Epithelial cell of esophagus (primary cell): ENCODE measurements around the gene C15orf39.

Experiments
- DNase-seq: peaks from one replicate; pipeline ENCODE4 v3.0.0; 2010; ENCODE audit warnings: low read depth
- H3K4me3 ChIP-seq: 2 replicates; pipeline ENCODE4 v1.5.1; 2011; ENCODE audit warnings: mild to moderate bottlenecking, low read length, control low read depth
- TF ChIP-seq, protein P1 (sequence below): IDR thresholded peaks from 2 replicates; pipeline ENCODE4 v1.5.1; 2011; ENCODE audit warnings: low read depth, mild to moderate bottlenecking, low read length, control low read depth, inconsistent platforms; ENCODE audit not compliant: insufficient read depth; ENCODE audit errors: missing control alignments

C15orf39 gene

DNA sequence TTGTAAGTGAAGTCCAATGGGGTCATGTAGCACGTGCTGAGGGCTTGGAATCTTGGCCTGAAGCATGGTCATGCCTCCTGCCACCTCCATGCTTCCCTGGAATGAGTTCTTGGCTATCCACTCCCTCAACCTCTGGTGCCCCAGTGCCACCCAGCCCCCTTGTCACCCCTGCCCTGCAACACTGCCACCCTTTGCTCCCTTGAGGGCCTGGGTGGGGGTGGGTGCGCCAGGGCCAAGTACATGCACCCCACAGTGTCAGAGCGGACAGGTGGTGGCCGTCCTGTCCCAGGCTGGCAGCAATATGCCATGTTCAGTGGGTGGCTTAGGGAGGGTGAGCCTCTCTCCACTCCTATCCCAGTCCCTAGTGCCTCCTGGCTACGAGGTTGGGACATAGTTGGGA is 27.6 kb upstream of the C15orf39 start:
- TF ChIP-seq, protein P1, sequence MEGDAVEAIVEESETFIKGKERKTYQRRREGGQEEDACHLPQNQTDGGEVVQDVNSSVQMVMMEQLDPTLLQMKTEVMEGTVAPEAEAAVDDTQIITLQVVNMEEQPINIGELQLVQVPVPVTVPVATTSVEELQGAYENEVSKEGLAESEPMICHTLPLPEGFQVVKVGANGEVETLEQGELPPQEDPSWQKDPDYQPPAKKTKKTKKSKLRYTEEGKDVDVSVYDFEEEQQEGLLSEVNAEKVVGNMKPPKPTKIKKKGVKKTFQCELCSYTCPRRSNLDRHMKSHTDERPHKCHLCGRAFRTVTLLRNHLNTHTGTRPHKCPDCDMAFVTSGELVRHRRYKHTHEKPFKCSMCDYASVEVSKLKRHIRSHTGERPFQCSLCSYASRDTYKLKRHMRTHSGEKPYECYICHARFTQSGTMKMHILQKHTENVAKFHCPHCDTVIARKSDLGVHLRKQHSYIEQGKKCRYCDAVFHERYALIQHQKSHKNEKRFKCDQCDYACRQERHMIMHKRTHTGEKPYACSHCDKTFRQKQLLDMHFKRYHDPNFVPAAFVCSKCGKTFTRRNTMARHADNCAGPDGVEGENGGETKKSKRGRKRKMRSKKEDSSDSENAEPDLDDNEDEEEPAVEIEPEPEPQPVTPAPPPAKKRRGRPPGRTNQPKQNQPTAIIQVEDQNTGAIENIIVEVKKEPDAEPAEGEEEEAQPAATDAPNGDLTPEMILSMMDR, result no peak
- no peak for DNase-seq
- no peak overlapping the region for H3K4me3 ChIP-seq

DNA sequence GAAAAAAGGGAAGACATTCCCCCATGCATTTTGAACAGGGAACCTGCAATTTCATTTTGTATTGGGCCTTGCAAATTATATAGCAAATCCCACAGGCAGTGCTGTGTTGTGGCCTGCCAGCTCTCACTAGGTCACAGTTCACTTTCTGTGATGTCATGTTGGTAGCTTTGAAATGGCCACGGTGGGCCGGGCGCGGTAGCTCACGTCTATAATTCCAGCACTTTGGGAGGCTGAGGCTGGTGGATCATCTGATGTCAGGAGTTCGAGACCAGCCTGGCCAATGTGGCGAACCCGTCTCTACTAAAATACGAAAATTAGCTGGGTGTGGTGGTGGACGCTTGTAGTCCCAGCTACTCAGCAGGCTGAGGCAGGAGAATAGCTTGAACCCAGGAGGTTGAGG is 27.0 kb upstream of the C15orf39 start:
- TF ChIP-seq, protein P1, result no peak
- no peak for DNase-seq

DNA sequence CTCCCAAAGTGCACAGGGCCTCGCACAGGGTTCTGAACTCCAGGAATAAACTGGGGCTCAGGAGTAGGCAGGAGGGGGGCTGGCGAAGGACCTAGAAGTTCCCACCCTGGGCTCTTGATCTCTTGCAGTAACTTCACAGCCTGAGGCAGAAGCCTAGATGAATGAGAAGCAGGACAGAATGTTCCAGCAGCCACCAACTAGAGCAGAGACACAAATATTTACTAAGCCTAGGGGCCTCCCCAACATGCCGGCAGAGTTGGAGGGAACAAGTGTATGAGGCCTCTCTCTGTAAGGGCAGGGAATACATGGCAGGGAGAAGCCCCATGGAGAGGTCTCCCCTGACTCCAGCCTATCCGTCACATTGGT is 25.3 kb upstream of the C15orf39 start:
- TF ChIP-seq, protein P1, result no peak
- no peak for DNase-seq
- H3K4me3 ChIP-seq, result no peak overlapping the region

More for the DNA sequence above, 27.0 kb upstream of the C15orf39 start:
- no peak overlapping the region for H3K4me3 ChIP-seq

DNA sequence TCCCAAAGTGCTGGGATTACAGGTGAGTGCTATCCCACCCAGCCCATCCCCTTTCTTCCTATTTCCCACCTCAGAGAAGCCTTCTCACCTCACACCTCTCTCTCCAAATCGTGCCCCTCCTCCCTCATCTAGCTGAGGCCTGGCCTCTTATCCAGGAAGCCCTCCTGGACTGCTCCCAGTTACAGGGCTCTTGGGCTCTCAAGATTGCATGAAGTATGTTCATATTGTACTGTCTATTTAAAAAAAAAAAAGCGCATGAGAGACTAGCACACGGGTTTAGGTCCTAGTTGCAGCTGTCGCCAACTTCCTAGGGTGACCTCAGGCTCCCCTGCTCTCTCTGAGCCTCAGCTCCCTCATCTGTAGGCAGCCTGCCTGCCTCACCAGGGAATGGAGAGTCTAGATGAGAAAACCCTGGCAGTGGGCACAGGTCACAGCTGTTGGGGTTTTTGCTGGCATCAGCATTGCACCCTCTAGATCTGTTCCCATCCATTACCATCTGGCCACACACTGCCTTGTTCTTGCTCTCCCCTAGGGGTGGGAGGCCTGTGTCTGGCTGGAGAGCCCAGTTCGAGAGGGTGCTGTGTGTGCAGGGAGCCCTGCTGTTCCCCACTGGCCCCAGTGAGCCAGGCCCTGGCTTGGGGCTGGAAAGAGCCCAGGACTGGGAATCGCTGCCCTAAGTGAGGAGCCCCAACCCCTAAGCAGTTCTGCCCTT is 24.2 kb upstream of the C15orf39 start:
- no peak overlapping the region for H3K4me3 ChIP-seq
- no peak for DNase-seq
- TF ChIP-seq, protein P1, result no peak

DNA sequence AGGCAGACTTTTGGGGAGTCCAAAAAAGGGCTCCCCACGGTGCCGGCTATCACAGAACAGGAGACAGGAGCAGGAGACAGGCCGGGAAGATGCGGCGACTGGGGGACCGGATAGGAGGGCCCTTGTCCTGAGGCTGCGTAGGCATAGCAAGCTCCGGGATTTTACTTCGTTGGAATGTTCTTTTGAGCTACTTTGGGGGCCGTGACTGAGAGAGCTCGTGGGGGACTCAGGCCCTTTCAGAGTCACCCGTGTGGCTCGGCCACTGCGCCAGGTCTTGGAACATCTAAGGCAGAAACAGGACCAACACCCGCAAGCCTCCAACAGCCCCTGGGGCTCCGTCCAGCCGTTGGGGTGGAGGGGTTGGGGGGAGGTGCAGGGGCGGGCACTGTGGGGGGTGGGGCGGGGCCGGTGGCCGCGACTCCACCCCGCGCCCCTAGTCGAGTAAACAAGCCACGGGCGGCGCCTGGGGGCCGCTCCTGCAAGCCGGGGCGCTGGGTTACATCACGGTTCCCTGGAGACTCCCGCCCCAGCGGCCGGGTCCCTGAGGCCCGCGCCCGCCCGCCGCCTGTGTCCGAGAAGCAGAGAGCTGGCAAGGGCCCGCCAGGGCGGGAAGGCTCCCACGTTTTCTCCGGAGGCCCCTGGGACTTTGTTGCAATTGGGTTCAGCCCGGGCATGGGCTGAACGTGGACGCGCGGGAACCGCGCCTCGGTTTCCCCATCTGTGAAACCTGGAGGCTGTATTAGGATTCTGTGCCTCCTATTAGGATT is 23.3 kb upstream of the C15orf39 start:
- no peak overlapping the region for H3K4me3 ChIP-seq
- TF ChIP-seq, protein P1, result no peak
- no peak for DNase-seq

DNA sequence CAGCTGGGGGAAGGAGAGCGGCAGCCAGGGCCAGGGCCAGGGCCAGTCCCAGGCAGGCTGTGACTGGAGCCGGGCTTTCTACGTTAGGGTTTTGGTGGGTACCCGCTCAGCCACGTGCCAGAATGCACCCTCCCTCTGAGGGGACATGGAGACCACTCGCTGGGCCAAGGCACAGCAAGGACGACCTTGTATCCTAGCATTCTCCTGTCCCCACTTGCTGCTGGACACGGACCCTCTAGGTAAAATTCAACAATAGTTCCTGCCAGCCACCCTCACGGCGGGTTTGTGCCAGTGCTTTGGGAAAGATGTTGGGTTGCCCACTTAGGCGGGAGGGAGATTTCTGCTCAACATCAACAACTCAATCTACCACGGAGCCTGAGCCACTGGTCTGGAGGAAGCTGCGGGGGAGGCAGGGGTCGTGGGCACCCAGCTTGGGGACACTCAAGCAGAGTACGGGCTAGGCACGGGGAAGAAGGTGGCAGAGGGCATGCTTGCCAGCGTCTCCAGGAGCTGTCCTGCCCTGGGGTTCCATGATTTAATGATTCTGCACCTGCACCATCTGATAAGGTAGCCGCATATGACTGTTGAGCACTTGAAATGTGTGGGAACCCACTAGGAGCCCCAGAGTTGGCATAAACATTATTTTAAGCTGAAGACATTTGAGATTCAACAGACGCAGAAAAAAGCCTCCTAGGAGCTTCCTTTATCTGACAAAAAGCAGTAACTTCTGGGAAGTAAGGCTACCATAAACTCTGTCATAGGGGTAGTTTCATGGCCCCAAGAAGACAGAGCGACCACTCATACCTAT is 22.5 kb upstream of the C15orf39 start:
- H3K4me3 ChIP-seq, result no peak overlapping the region
- no peak for DNase-seq
- TF ChIP-seq, protein P1, result no peak
